GM21737 (cell line): Measurements from ENCODE around the gene SLC30A1.

ENCODE experiments used
- ATAC-seq: cut with Tn5 transposase; IDR thresholded peaks from one replicate; pipeline ENCODE4 v1.9.1; 2021; ENCODE audit warnings: mild to moderate bottlenecking, moderate library complexity; ENCODE audit not compliant: unreplicated experiment

The SLC30A1 gene

DNA sequence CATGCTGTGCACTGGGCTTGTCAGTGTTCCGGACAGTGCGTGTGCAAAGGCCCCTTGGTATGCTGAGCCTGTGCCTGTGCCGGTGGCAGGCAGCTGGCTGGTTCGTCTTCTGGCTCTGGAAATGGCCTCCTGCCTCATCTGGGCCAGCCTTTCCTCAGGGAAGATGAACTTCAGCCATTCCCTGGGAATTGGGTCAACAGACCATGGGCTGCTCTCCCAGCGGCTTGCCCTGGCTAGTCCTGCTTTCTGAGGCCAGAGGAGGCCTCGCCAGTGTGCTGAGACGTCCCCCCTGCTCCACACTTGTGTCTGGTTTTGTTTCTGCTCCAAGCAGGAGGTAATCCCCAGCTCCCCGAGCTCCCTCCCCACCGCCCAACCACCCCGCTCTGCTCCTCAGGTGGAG, 54.4 kb downstream of the SLC30A1 start:
- no peak for ATAC-seq

DNA sequence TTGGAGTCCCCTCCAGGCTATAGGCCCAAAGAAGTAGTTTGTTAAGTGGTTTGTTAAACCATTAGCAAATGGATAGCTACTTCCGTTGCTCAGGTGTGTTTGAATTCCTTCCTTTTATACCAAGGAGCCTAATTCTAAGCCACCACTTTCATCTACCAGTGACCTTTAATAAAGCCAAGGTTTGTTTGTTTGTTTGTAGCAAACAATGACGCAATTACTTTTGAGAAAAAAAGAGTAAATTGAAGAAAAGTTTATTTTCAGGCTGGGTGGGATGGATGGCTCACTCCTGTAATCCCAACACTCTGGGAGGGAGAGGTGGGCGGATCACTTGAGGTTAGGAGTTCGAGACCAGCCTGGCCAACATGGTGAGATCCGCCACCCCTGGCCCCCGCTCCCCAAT, 56.2 kb downstream of the SLC30A1 start:
- ATAC-seq: no peak
